H1 (cell line): ENCODE results near the gene CCDC60. TPM values are rescaled to one million over a fixed set of nuclear protein-coding genes. Genes with fewer than 3 reads are reported as not detected.
"Not testable (repeated sequence)": the region's sequence is repeated elsewhere in the genome, so short reads cannot be mapped to it uniquely, and the experiment has no call there.

Experiments
- CTCF ChIA-PET: fragments of 300-600 bp; sonication (Branson Sonifier 250); formaldehyde crosslinking; loops from one replicate; lab custom pipeline; 2021; ENCODE audit not compliant: partially characterized antibody; lab: Charles Lee
- POLR2A ChIA-PET: fragments of 300-600 bp; sonication (Branson Sonifier 250); formaldehyde crosslinking; loops from one replicate; lab custom pipeline; 2021; ENCODE audit warnings: inconsistent platforms; ENCODE audit not compliant: partially characterized antibody; lab: Charles Lee
- DNase-seq, 2 experiments: peaks; one replicate each; pipeline versions ENCODE4 v3.0.0 to v3.0.0-alpha.2; 2010 to 2022; ENCODE audit warnings: low spot score in 2 of 2, low read depth in 1 of 2, mixed read lengths in 1 of 2
- FAIRE-seq: peaks from 2 replicates; lab custom pipeline; 2011; peaks lifted over from hg19 to GRCh38; lab: Jason Lieb, UNC
- H2AFZ ChIP-seq: 2 replicates; pipeline ENCODE4 v1.8.1; 2012; ENCODE audit warnings: low read length, inconsistent platforms
- H2AK5ac ChIP-seq: 2 replicates; pipeline ENCODE4 v1.6.1; 2013; ENCODE audit warnings: low read depth, low read length
- H2BK120ac ChIP-seq: replicated peaks from 2 replicates; pipeline ENCODE3; 2013; ENCODE audit warnings: low read depth, low read length, inconsistent platforms
- H2BK12ac ChIP-seq: 2 replicates; pipeline ENCODE4 v1.6.1; 2013; ENCODE audit warnings: low read depth, low read length
- H2BK15ac ChIP-seq: 2 replicates; pipeline ENCODE4 v1.6.1; 2013; ENCODE audit warnings: low read length
- H2BK20ac ChIP-seq: 2 replicates; pipeline ENCODE4 v1.6.1; 2013; ENCODE audit warnings: low read length
- H2BK5ac ChIP-seq: 2 replicates; pipeline ENCODE4 v1.6.1; 2013; ENCODE audit warnings: low read depth, low read length
- H3K14ac ChIP-seq: 2 replicates; pipeline ENCODE4 v1.6.1; 2013; ENCODE audit warnings: inconsistent platforms; ENCODE audit not compliant: insufficient read length
- H3K18ac ChIP-seq: 2 replicates; pipeline ENCODE4 v1.6.1; 2013; ENCODE audit warnings: low read length; ENCODE audit errors: extremely low read depth
- H3K23ac ChIP-seq: 2 replicates; pipeline ENCODE4 v1.6.1; 2013; ENCODE audit warnings: inconsistent platforms; ENCODE audit not compliant: insufficient read length
- H3K23me2 ChIP-seq: 2 replicates; pipeline ENCODE4 v1.6.1; 2013; ENCODE audit warnings: low read depth, low read length
- H3K27ac ChIP-seq: 2 replicates; pipeline ENCODE4 v1.6.1; 2011; ENCODE audit warnings: low read depth, low read length, inconsistent platforms
- H3K27me3 ChIP-seq, 4 experiments: replicated peaks in 1 of 4; 1 replicate in 1 of 4; 2 replicates in 3 of 4; pipeline versions ENCODE4 v1.6.1 to v1.8.1; 2011 to 2013; ENCODE audit warnings: low read length in 3 of 4, mild to moderate bottlenecking in 3 of 4, inconsistent platforms in 2 of 4, mixed read lengths in 2 of 4, moderate library complexity in 1 of 4; ENCODE audit not compliant: control insufficient read depth in 3 of 4, insufficient read depth in 3 of 4; ENCODE audit errors: extremely low read depth in 1 of 4
- H3K36me3 ChIP-seq, 4 experiments: 2 replicates each; pipeline versions ENCODE4 v1.6.1 to v1.8.1; 2011 to 2013; ENCODE audit warnings: mild to moderate bottlenecking in 4 of 4, low read length in 3 of 4, moderate library complexity in 2 of 4, control low read depth in 1 of 4, inconsistent platforms in 1 of 4; ENCODE audit not compliant: insufficient read depth in 4 of 4, control insufficient read depth in 2 of 4
- H3K4ac ChIP-seq: replicated peaks from 2 replicates; pipeline ENCODE3; 2013; ENCODE audit warnings: low read length, low read depth, mixed read lengths, inconsistent platforms; ENCODE audit not compliant: insufficient read length
- H3K4me1 ChIP-seq, 4 experiments: replicated peaks in 1 of 4; 1 replicate in 1 of 4; 2 replicates in 3 of 4; pipeline versions ENCODE4 v1.6.1 to v1.8.1; 2011 to 2013; ENCODE audit warnings: low read length in 3 of 4, inconsistent platforms in 2 of 4, mixed read lengths in 1 of 4; ENCODE audit not compliant: insufficient read depth in 4 of 4, control insufficient read depth in 3 of 4
- H3K4me2 ChIP-seq, 2 experiments: 2 replicates each; pipeline versions ENCODE4 v1.6.1 to v1.8.1; 2011 to 2013; ENCODE audit warnings: low read depth in 2 of 2, low read length in 2 of 2, control low read depth in 1 of 2, inconsistent platforms in 1 of 2, mild to moderate bottlenecking in 1 of 2; ENCODE audit not compliant: insufficient read depth in 1 of 2
- H3K4me3 ChIP-seq, 4 experiments: fragments of 200-600, 300-600 bp in 1 of 4; sonication (generic), shearing (Covaris generic), sonication (Bioruptor Twin) in 1 of 4; 2 replicates each; pipeline versions ENCODE4 v1.5.1 to v1.8.1; 2011 to 2016; ENCODE audit warnings: low read length in 4 of 4, low read depth in 3 of 4, control low read depth in 2 of 4, inconsistent platforms in 2 of 4, mild to moderate bottlenecking in 2 of 4, mixed read lengths in 1 of 4, moderate library complexity in 1 of 4; ENCODE audit not compliant: insufficient read depth in 2 of 4; ENCODE audit errors: extremely low read depth in 1 of 4
- H3K56ac ChIP-seq: replicated peaks from 2 replicates; pipeline ENCODE3; 2013; ENCODE audit warnings: low read depth, mild to moderate bottlenecking, mixed read lengths, low read length, inconsistent platforms; ENCODE audit not compliant: insufficient read length
- H3K79me1 ChIP-seq: 2 replicates; pipeline ENCODE4 v1.6.1; 2013; ENCODE audit warnings: low read depth, low read length, control low read depth
- H3K79me2 ChIP-seq, 2 experiments: 2 replicates each; pipeline versions ENCODE4 v1.6.1 to v1.8.1; 2012 to 2013; ENCODE audit warnings: low read length in 2 of 2, mild to moderate bottlenecking in 2 of 2, inconsistent platforms in 1 of 2; ENCODE audit not compliant: insufficient read depth in 2 of 2, control insufficient read depth in 1 of 2
- H3K9ac ChIP-seq, 4 experiments: replicated peaks in 1 of 4; 1 replicate in 1 of 4; 2 replicates in 3 of 4; pipeline versions ENCODE4 v1.6.1 to v1.8.1; 2011 to 2013; ENCODE audit warnings: low read depth in 3 of 4, low read length in 3 of 4, control low read depth in 2 of 4, mild to moderate bottlenecking in 2 of 4, moderate library complexity in 2 of 4, inconsistent platforms in 1 of 4; ENCODE audit errors: extremely low read depth in 1 of 4
- H3K9me3 ChIP-seq, 2 experiments: 2 replicates each; pipeline versions ENCODE4 v1.6.1 to v1.8.1; 2012 to 2013; ENCODE audit warnings: mild to moderate bottlenecking in 2 of 2, moderate library complexity in 2 of 2, control low read depth in 1 of 2, inconsistent platforms in 1 of 2, low read depth in 1 of 2, low read length in 1 of 2, mixed read lengths in 1 of 2; ENCODE audit not compliant: insufficient read depth in 2 of 2
- H4K20me1 ChIP-seq, 2 experiments: replicated peaks in 1 of 2; 2 replicates each; pipeline versions ENCODE3 to v1.8.1; 2011 to 2013; ENCODE audit warnings: inconsistent platforms in 2 of 2, low read length in 2 of 2, mild to moderate bottlenecking in 1 of 2; ENCODE audit not compliant: insufficient read depth in 2 of 2, control insufficient read depth in 1 of 2
- H4K5ac ChIP-seq: 2 replicates; pipeline ENCODE4 v1.6.1; 2013; ENCODE audit warnings: low read length, low read depth, mixed read lengths, inconsistent platforms; ENCODE audit not compliant: insufficient read length
- H4K8ac ChIP-seq: 2 replicates; pipeline ENCODE4 v1.8.0; 2013; ENCODE audit warnings: mild to moderate bottlenecking, moderate library complexity, low read length, inconsistent platforms; ENCODE audit not compliant: insufficient read depth; ENCODE audit errors: extremely low read depth
- H4K91ac ChIP-seq: replicated peaks from 2 replicates; pipeline ENCODE3; 2013; ENCODE audit warnings: low read length, mixed read lengths, inconsistent platforms; ENCODE audit not compliant: insufficient read length
- WGBS, 2 experiments: shearing (Covaris generic) in 1 of 2; methylation state at CpG; one replicate each; pipeline versions ENCODE4 v1.1.6 to v1.1.7; 2013 to 2015; ENCODE audit warnings: low lambda C conversion rate in 2 of 2, mixed read lengths in 2 of 2, inconsistent platforms in 1 of 2, low coverage in 1 of 2, missing lambda C conversion rate in 1 of 2; ENCODE audit not compliant: insufficient replicate concordance in 2 of 2, insufficient coverage in 1 of 2, insufficient read length in 1 of 2; ENCODE audit errors: extremely low coverage in 1 of 2, missing lambda C conversion rate in 1 of 2; 5-methylcytosine and 5-hydroxymethylcytosine counted together
- polyA plus RNA-seq, 7 experiments: library from polyadenylated mRNA; depleted of rRNA in 3 of 7; stranded (reverse) in 5 of 7; unstranded in 2 of 7; fragments of >200 nt in 5 of 7; fragments of 200-250 nt in 2 of 7; gene quantifications; 1 replicate in 5 of 7; 2 replicates in 1 of 7; 4 replicates in 1 of 7; pipeline versions ENCODE4 v1.2.1 to v1.2.3, GENCODE V29; 2011 to 2013; ENCODE audit warnings: missing spikeins in 2 of 7, mixed read lengths in 2 of 7
- total RNA-seq: library from RNA; stranded (reverse); fragmentation: NEBNext Ultra II Directional; extraction: Animal tissue kit (Norgen Biotek cat#: 25700); gene quantifications from 2 replicates; pipeline ENCODE4 v1.2.1, GENCODE V29; 2021

Gene CCDC60
- total and polyA plus RNA-seq, 2 of the 8 experiments (the other 6 are each of a cell fraction or from before 2014, with no cell fraction given), result 0.05 TPM; not detected in 1

DNA sequence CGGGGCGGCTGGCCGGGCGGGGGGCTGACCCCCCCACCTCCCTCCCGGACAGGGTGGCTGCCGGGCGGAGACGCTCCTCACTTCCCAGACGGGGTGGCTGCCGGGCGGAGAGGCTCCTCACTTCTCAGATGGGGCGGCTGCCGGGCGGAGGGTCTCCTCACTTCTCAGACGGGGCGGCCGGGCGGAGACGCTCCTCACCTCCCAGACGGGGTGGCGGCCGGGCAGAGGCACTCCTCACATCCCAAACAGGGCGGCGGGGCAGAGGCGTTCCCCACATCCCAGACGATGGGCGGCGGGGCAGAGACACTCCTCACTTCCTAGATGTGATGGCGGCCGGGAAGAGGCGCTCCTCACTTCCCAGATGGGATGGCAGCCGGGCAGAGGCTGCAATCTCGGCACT is 25.8 kb downstream of the CCDC60 start:
- H2AK5ac ChIP-seq, H3K56ac ChIP-seq, H3K79me1 ChIP-seq, H4K8ac ChIP-seq, H2AFZ ChIP-seq, H3K4me2 ChIP-seq, H4K20me1 ChIP-seq, H2BK120ac ChIP-seq, FAIRE-seq, H3K14ac ChIP-seq, H2BK15ac ChIP-seq, H3K23ac ChIP-seq, H3K27ac ChIP-seq, H3K4ac ChIP-seq, H3K36me3 ChIP-seq, H2BK5ac ChIP-seq, H4K5ac ChIP-seq, H3K79me2 ChIP-seq, H3K4me3 ChIP-seq, H3K9ac ChIP-seq, POLR2A ChIA-PET, H3K27me3 ChIP-seq, H2BK20ac ChIP-seq, H3K18ac ChIP-seq, H3K23me2 ChIP-seq, H4K91ac ChIP-seq, H2BK12ac ChIP-seq, DNase-seq: not testable (repeated sequence)
- WGBS, 2 experiments, result 95% methylated on average over 9 of the region's 33 CpGs; no CpG with 5 or more reads in 1 of the 2 experiments
- CTCF ChIA-PET, result interaction anchor here (0.6 kb wide), 1 partner anchor 24 kb away, joined by 3 read pairs; no protein-coding TSS in a partner anchor
- Histone ChIP-seq H3K9me3 (peaks cover 5 to 15% of the 10 kb centered on the region in 2 experiments), H3K4me1 (peaks cover 0 to 12% (median 5%) of the 10 kb centered on the region in 4 experiments; a peak in 6 of 7 replicates)
